WTC11 (cell line): ENCODE data around the gene BICD1. TPM values are rescaled to one million over a fixed set of nuclear protein-coding genes. Genes with fewer than 3 reads are reported as not detected.

Experiments used
- ATAC-seq: fragments of 200-7000 bp; cut with Tn5 transposase; 2 replicates; pipeline ENCODE4 v1.10.0; 2021; ENCODE audit warnings: mild to moderate bottlenecking, moderate library complexity
- CTCF ChIA-PET: fragments of 300-600 bp; sonication (Branson Sonifier 250); formaldehyde crosslinking; loops from one replicate; lab custom pipeline; 2021; ENCODE audit warnings: antibody characterized with exemption; lab: Charles Lee
- POLR2A ChIA-PET: fragments of 350-600 bp; sonication (Branson Sonifier 250); formaldehyde crosslinking; loops from one replicate; lab custom pipeline; 2021; ENCODE audit warnings: antibody characterized with exemption; lab: Charles Lee
- DNase-seq: peaks from one replicate; pipeline ENCODE4 v3.0.0; 2021; ENCODE audit warnings: low spot score
- H3K27ac Mint-ChIP-seq: 2 replicates; pipeline ENCODE4 v1.8.0; 2021; ENCODE audit warnings: mixed read lengths
- H3K27me3 Mint-ChIP-seq: 2 replicates; pipeline ENCODE4 v1.8.0; 2021; ENCODE audit warnings: low read depth, mild to moderate bottlenecking, moderate library complexity, mixed read lengths
- H3K36me3 Mint-ChIP-seq: 2 replicates; pipeline ENCODE4 v1.8.0; 2021; ENCODE audit warnings: mixed read lengths
- H3K4me1 Mint-ChIP-seq: 2 replicates; pipeline ENCODE4 v1.8.0; 2022; ENCODE audit warnings: mixed read lengths
- H3K4me3 Mint-ChIP-seq: 2 replicates; pipeline ENCODE4 v1.8.0; 2021; ENCODE audit warnings: mild to moderate bottlenecking, moderate library complexity, mixed read lengths
- H3K9me3 Mint-ChIP-seq: 2 replicates; pipeline ENCODE4 v1.8.0; 2021; ENCODE audit warnings: mixed read lengths
- CBFB ChIP-seq: sonication (generic); formaldehyde crosslinking; IDR thresholded peaks from 2 replicates; pipeline ENCODE4 v1.8.1; 2022; ENCODE audit warnings: mild to moderate bottlenecking, low read depth, missing genetic modification reagents
- ELF4 ChIP-seq: sonication (generic); formaldehyde crosslinking; IDR thresholded peaks from 2 replicates; pipeline ENCODE4 v1.8.1; 2022; ENCODE audit warnings: low read depth, mild to moderate bottlenecking, moderate library complexity, missing genetic modification reagents
- EMX1 ChIP-seq: fragments of 250-450 bp; sonication (Bioruptor Pico); IDR thresholded peaks from 2 replicates; pipeline ENCODE4 v1.8.0; 2021; ENCODE audit warnings: mild to moderate bottlenecking
- IRF2 ChIP-seq: sonication (generic); formaldehyde crosslinking; IDR thresholded peaks from 2 replicates; pipeline ENCODE4 v1.8.0; 2022; ENCODE audit warnings: low read depth, missing genetic modification reagents, borderline replicate concordance
- JAZF1 ChIP-seq: fragments of 250-450 bp; sonication (Bioruptor Pico); IDR thresholded peaks from 2 replicates; pipeline ENCODE4 v1.9.0; 2021; ENCODE audit warnings: moderate library complexity, mild to moderate bottlenecking, inconsistent platforms
- JUN ChIP-seq: sonication (generic); formaldehyde crosslinking; IDR thresholded peaks from 2 replicates; pipeline ENCODE4 v1.8.0; 2023; ENCODE audit warnings: mild to moderate bottlenecking, missing genetic modification reagents
- MLX ChIP-seq: sonication (generic); formaldehyde crosslinking; IDR thresholded peaks from 2 replicates; pipeline ENCODE4 v1.8.1; 2023; ENCODE audit warnings: mild to moderate bottlenecking, missing genetic modification reagents, moderate library complexity
- NFYB ChIP-seq: sonication (generic); formaldehyde crosslinking; conservative IDR thresholded peaks from 2 replicates; pipeline ENCODE4 v1.8.0; 2022; ENCODE audit warnings: low read depth, missing genetic modification reagents
- RELA ChIP-seq: sonication (generic); formaldehyde crosslinking; IDR thresholded peaks from 2 replicates; pipeline ENCODE4 v1.8.1; 2022; ENCODE audit warnings: missing genetic modification reagents, mild to moderate bottlenecking, borderline replicate concordance
- SOX15 ChIP-seq: fragments of 250-450 bp; sonication (Bioruptor Pico); IDR thresholded peaks from 2 replicates; pipeline ENCODE4 v1.9.0; 2021; ENCODE audit warnings: mild to moderate bottlenecking
- SP1 ChIP-seq: sonication (generic); formaldehyde crosslinking; conservative IDR thresholded peaks from 2 replicates; pipeline ENCODE4 v1.8.1; 2022; ENCODE audit warnings: missing genetic modification reagents
- TCF7 ChIP-seq: sonication (generic); formaldehyde crosslinking; IDR thresholded peaks from 2 replicates; pipeline ENCODE4 v1.8.0; 2022; ENCODE audit warnings: mild to moderate bottlenecking, low read depth, missing genetic modification reagents, moderate library complexity
- ZNF219 ChIP-seq: sonication (generic); formaldehyde crosslinking; IDR thresholded peaks from 2 replicates; pipeline ENCODE4 v1.8.0; 2023; ENCODE audit warnings: missing genetic modification reagents, mild to moderate bottlenecking, borderline replicate concordance
- ZNF263 ChIP-seq: sonication (generic); formaldehyde crosslinking; IDR thresholded peaks from 2 replicates; pipeline ENCODE4 v1.8.1; 2022; ENCODE audit warnings: low read depth, mild to moderate bottlenecking, moderate library complexity, missing genetic modification reagents
- ZNF317 ChIP-seq: sonication (generic); formaldehyde crosslinking; IDR thresholded peaks from 2 replicates; pipeline ENCODE4 v1.8.1; 2023; ENCODE audit warnings: low read depth, mild to moderate bottlenecking, moderate library complexity, missing genetic modification reagents, borderline replicate concordance
- ZNF423 ChIP-seq: fragments of 250-450 bp; sonication (Bioruptor Pico); IDR thresholded peaks from 2 replicates; pipeline ENCODE4 v2.1.2; 2022; ENCODE audit warnings: mild to moderate bottlenecking, moderate library complexity
- total RNA-seq: library from RNA; stranded (reverse); gene quantifications from 3 replicates; pipeline ENCODE4 v1.2.3, GENCODE V29; 2021
- TF ChIP-seq, protein P1 (sequence below): sonication (generic); formaldehyde crosslinking; IDR thresholded peaks from 2 replicates; pipeline ENCODE4 v1.8.1; 2023; ENCODE audit warnings: mild to moderate bottlenecking, moderate library complexity, missing genetic modification reagents
- TF ChIP-seq, protein P2 (sequence below): sonication (generic); formaldehyde crosslinking; IDR thresholded peaks from 2 replicates; pipeline ENCODE4 v1.8.1; 2023; ENCODE audit warnings: mild to moderate bottlenecking, missing genetic modification reagents, borderline replicate concordance
- TF ChIP-seq, protein P3 (sequence below): sonication (generic); formaldehyde crosslinking; IDR thresholded peaks from 2 replicates; pipeline ENCODE4 v1.8.0; 2023; ENCODE audit warnings: missing genetic modification reagents, mild to moderate bottlenecking, borderline replicate concordance

Gene BICD1
- total RNA-seq, 1 experiment from 2014 or later = 69.4 TPM

DNA sequence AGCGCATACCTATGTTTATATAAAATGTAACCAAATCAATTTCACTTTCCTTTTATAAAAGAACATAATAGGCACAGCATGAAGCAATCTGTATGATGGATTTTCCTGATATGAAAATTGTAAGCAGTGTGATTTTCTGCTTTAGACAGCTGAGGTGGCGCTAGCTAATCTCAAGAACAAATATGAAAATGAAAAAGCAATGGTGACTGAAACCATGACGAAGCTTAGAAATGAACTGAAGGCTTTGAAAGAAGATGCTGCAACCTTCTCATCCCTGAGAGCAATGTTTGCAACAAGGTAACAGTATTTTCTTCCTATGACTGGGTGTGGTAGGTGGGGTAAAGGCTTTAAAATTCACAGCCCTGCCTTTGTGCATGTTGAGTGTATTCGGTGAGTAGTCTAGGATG, 227.7 kb downstream of the BICD1 start:
- Mint-ChIP-seq H3K27me3 (no peaks in the 10 kb centered on the region), H3K4me1 (peaks cover 16% of the 10 kb centered on the region), H3K36me3 (peaks cover 19% of the 10 kb centered on the region), H3K9me3 (no peaks in the 10 kb centered on the region), H3K4me3 (no peak overlapping the region), H3K27ac (no peak overlapping the region; the same call in 1 of the 2 replicates)
- ATAC-seq = no peak
- TF ChIP-seq, protein P1, sequence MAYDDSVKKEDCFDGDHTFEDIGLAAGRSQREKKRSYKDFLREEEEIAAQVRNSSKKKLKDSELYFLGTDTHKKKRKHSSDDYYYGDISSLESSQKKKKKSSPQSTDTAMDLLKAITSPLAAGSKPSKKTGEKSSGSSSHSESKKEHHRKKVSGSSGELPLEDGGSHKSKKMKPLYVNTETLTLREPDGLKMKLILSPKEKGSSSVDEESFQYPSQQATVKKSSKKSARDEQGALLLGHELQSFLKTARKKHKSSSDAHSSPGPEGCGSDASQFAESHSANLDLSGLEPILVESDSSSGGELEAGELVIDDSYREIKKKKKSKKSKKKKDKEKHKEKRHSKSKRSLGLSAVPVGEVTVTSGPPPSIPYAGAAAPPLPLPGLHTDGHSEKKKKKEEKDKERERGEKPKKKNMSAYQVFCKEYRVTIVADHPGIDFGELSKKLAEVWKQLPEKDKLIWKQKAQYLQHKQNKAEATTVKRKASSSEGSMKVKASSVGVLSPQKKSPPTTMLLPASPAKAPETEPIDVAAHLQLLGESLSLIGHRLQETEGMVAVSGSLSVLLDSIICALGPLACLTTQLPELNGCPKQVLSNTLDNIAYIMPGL (CRISPR knock-in tag) = no peak
- TF ChIP-seq TCF7 (CRISPR knock-in tag) = no peak
- TF ChIP-seq, protein P2, sequence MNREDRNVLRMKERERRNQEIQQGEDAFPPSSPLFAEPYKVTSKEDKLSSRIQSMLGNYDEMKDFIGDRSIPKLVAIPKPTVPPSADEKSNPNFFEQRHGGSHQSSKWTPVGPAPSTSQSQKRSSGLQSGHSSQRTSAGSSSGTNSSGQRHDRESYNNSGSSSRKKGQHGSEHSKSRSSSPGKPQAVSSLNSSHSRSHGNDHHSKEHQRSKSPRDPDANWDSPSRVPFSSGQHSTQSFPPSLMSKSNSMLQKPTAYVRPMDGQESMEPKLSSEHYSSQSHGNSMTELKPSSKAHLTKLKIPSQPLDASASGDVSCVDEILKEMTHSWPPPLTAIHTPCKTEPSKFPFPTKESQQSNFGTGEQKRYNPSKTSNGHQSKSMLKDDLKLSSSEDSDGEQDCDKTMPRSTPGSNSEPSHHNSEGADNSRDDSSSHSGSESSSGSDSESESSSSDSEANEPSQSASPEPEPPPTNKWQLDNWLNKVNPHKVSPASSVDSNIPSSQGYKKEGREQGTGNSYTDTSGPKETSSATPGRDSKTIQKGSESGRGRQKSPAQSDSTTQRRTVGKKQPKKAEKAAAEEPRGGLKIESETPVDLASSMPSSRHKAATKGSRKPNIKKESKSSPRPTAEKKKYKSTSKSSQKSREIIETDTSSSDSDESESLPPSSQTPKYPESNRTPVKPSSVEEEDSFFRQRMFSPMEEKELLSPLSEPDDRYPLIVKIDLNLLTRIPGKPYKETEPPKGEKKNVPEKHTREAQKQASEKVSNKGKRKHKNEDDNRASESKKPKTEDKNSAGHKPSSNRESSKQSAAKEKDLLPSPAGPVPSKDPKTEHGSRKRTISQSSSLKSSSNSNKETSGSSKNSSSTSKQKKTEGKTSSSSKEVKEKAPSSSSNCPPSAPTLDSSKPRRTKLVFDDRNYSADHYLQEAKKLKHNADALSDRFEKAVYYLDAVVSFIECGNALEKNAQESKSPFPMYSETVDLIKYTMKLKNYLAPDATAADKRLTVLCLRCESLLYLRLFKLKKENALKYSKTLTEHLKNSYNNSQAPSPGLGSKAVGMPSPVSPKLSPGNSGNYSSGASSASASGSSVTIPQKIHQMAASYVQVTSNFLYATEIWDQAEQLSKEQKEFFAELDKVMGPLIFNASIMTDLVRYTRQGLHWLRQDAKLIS = no peak
- no peak for TF ChIP-seq ZNF263 (CRISPR knock-in tag)
- no peak for TF ChIP-seq SP1 (CRISPR knock-in tag)
- no peak for TF ChIP-seq JUN (CRISPR knock-in tag)
- TF ChIP-seq IRF2 (CRISPR knock-in tag) = no peak
- POLR2A ChIA-PET = no interaction called here
- CTCF ChIA-PET = interaction anchor here (1.4 kb wide), 1 partner anchor 10 kb away, joined by 3 read pairs; no protein-coding TSS in a partner anchor
- no peak for DNase-seq

- CTCF ChIA-PET = no interaction called here
- H3K27ac Mint-ChIP-seq = no peak overlapping the region
- H3K36me3 Mint-ChIP-seq = peaks cover 19% of the 10 kb centered on the region
- TF ChIP-seq NFYB (no peak), ZNF423 (CRISPR knock-in tag) (no peak), EMX1 (CRISPR knock-in tag) (no peak), ELF4 (CRISPR knock-in tag) (no peak), RELA (CRISPR knock-in tag) (no peak), CBFB (no peak)
- TF ChIP-seq, protein P1 (CRISPR knock-in tag) = no peak
- DNase-seq (no peak), ATAC-seq (no peak)
- peaks cover 13% of the 10 kb centered on the region for H3K4me1 Mint-ChIP-seq
- no peaks in the 10 kb centered on the region for H3K27me3 Mint-ChIP-seq
- H3K4me3 Mint-ChIP-seq = no peak overlapping the region
- H3K9me3 Mint-ChIP-seq = no peaks in the 10 kb centered on the region
- POLR2A ChIA-PET = no interaction called here
Measured at GRCh38 chr12:32336261-32336660, 229.6 kb downstream of the BICD1 start.

DNA sequence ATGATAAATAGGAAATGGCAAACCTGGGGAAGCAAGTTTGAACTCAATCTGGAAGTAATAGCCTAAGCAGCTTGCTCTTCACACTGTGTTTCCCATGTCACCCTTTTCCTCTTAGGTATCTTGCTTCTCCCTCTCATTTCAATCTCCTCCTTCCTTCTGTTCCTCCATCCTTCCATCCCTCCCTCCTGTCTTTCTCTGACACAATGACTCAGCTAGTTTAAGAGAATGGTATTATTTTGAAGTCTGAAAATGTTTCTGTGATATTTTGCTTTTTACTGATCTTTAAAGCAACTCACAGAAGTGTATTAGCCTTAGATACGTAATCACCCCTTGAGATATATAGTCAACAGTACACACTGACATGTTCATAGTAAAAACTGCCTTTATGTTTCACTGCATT, 236.8 kb downstream of the BICD1 start:
- ChIA-PET POLR2A (no interaction called here), CTCF (interaction anchor here (0.9 to 1.1 kb wide), 9 partner anchors 9 to 690 kb away, joined by 3 to 10 read pairs (median 4); partner anchors contain the start of genes DNM1L and YARS2)
- peaks cover 7% of the 10 kb centered on the region for H3K4me1 Mint-ChIP-seq
- H3K27me3 Mint-ChIP-seq = no peaks in the 10 kb centered on the region
- no peaks in the 10 kb centered on the region for H3K9me3 Mint-ChIP-seq
- H3K27ac Mint-ChIP-seq = peak overlapping the region; percentile 75
- no peak overlapping the region for H3K4me3 Mint-ChIP-seq
- no peak for DNase-seq
- peaks cover 6% of the 10 kb centered on the region for H3K36me3 Mint-ChIP-seq
- no peak for ATAC-seq
- no peak for TF ChIP-seq ZNF219 (CRISPR knock-in tag)
- TF ChIP-seq JAZF1 (CRISPR knock-in tag) = no peak
- no peak for TF ChIP-seq ZNF317
- no peak for TF ChIP-seq MLX (CRISPR knock-in tag)
- TF ChIP-seq NFYB = no peak
- TF ChIP-seq, protein P3, sequence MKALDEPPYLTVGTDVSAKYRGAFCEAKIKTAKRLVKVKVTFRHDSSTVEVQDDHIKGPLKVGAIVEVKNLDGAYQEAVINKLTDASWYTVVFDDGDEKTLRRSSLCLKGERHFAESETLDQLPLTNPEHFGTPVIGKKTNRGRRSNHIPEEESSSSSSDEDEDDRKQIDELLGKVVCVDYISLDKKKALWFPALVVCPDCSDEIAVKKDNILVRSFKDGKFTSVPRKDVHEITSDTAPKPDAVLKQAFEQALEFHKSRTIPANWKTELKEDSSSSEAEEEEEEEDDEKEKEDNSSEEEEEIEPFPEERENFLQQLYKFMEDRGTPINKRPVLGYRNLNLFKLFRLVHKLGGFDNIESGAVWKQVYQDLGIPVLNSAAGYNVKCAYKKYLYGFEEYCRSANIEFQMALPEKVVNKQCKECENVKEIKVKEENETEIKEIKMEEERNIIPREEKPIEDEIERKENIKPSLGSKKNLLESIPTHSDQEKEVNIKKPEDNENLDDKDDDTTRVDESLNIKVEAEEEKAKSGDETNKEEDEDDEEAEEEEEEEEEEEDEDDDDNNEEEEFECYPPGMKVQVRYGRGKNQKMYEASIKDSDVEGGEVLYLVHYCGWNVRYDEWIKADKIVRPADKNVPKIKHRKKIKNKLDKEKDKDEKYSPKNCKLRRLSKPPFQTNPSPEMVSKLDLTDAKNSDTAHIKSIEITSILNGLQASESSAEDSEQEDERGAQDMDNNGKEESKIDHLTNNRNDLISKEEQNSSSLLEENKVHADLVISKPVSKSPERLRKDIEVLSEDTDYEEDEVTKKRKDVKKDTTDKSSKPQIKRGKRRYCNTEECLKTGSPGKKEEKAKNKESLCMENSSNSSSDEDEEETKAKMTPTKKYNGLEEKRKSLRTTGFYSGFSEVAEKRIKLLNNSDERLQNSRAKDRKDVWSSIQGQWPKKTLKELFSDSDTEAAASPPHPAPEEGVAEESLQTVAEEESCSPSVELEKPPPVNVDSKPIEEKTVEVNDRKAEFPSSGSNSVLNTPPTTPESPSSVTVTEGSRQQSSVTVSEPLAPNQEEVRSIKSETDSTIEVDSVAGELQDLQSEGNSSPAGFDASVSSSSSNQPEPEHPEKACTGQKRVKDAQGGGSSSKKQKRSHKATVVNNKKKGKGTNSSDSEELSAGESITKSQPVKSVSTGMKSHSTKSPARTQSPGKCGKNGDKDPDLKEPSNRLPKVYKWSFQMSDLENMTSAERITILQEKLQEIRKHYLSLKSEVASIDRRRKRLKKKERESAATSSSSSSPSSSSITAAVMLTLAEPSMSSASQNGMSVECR = no peak
- TF ChIP-seq SOX15 (CRISPR knock-in tag) = no peak
